Left lobe of liver (tissue), 2 donors: Measurements from ENCODE around the gene ANTXR1. TPM values are rescaled to one million over a fixed set of nuclear protein-coding genes. Genes with fewer than 3 reads are reported as not detected.

Experiments used
- ATAC-seq: fragments of 200-7000 bp; cut with Tn5 transposase; one replicate; pipeline ENCODE4 v1.9.1; 2020; ENCODE audit warnings: mild to moderate bottlenecking, moderate library complexity
- DNase-seq: peaks from one replicate; pipeline ENCODE4 v3.0.0-alpha.2; 2020; ENCODE audit warnings: low spot score
- total RNA-seq: library from RNA; stranded (reverse); gene quantifications from one replicate; pipeline ENCODE4 v1.2.1, GENCODE V29; 2021
- donor health status: DM: no; HTN: no; CAD: no; lungs with moderate emphysema.
- donor health status: DM: no; HTN: yes; CAD: no.

The ANTXR1 gene
- 2.2 TPM for total RNA-seq

DNA sequence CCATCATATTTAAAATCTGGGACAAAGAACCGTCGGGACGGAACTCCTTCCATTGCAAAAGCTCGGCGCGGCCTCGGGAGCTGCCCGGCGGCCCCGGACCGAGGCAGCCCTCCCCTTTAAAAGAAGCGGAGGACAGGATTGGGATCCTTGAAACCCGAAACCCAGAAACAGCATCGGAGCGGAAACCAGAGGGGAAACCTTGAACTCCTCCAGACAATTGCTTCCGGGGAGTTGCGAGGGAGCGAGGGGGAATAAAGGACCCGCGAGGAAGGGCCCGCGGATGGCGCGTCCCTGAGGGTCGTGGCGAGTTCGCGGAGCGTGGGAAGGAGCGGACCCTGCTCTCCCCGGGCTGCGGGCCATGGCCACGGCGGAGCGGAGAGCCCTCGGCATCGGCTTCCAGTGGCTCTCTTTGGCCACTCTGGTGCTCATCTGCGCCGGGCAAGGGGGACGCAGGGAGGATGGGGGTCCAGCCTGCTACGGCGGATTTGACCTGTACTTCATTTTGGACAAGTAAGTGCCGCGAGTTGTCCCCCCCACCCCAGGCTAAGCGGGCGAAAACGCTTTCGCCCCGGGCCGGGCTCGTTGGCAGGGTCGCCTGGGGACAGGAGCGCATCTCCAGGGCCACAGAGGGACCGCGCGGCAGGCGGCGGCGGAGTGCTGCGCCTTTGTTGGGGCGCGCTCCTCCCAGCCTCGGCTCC lies at the start of gene ANTXR1:
Gene ANTXR1, plus strand, starts transcription at position 38 of the 698 bp plus-strand sequence. Its CDS starts 321 bp downstream, at position 359.
- peak; percentile 65 for ATAC-seq
- no peak for DNase-seq

DNA sequence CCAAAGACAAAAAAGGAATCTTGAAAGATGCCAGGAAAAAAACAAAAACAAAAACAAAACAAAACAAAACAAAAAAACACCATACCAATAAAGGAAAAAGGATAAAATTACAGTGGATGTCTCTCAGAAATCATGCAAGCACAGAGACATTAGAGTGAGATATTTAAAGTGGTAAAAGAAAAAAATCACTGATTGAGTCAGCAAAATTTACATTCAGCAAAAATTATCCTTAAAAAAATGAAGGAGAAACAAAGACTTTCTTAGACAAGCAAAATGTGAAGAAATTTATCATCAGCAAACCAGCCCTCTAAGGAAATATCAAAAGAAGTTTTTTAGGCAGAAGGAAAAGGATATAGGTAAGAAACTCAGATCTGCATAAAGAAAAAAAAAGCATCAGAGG lies 48.7 kb upstream of the ANTXR1 start:
- DNase-seq (no peak), ATAC-seq (no peak)

DNA sequence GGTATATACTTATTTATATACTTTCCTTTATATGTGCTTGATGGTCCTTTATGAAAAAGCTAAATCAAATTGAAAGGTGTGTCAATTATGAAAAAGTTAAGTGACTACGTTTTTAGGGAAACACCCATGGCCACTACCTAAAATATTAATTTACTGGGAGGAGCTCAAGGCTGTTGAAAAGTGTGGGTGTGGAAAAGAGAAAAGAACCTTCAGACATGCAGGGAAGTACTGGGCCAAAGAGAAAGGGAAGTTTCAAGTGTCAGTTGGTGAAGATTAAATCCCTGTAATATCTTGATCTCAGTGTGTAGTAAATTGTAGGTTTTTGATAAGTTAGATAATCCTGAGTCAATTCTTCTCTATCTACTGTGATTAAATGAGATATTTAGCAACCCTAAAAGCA lies 44.8 kb upstream of the ANTXR1 start:
- no peak for ATAC-seq
- no peak for DNase-seq

DNA sequence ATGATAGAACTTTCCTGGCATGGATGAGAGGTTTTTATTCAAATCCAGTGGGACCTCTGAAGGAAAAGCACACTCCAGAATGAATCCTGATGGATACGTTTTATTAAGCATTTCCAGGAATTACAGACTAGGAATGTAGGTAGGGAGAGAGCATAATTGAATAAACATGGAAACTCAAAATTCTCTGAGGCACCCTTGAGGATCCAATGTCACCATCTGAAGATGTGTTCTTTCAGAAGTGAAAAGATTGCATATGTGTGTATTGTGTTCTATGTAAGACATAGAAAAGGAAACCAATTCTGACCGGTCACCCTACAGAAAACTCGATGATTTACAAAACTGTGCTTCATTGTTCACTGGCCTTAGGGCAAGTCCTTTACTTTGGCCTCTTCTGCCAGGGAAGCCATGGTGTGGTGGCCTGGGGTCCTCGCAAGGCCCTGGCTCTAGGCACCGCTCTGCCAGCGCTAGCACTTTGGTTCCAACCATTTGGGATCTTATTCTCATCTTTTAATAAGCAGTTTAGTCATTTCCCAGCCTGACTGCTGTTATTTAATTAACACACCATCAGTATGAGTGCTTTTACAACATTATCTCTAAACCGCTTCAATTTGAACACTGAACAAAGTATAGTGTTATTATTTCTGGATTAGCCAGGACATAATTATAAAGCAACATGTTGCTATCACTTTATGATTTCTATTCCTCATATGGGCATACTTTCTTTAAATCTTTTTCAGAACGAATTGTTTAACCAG lies 43.1 kb upstream of the ANTXR1 start:
- DNase-seq (no peak), ATAC-seq (no peak)

DNA sequence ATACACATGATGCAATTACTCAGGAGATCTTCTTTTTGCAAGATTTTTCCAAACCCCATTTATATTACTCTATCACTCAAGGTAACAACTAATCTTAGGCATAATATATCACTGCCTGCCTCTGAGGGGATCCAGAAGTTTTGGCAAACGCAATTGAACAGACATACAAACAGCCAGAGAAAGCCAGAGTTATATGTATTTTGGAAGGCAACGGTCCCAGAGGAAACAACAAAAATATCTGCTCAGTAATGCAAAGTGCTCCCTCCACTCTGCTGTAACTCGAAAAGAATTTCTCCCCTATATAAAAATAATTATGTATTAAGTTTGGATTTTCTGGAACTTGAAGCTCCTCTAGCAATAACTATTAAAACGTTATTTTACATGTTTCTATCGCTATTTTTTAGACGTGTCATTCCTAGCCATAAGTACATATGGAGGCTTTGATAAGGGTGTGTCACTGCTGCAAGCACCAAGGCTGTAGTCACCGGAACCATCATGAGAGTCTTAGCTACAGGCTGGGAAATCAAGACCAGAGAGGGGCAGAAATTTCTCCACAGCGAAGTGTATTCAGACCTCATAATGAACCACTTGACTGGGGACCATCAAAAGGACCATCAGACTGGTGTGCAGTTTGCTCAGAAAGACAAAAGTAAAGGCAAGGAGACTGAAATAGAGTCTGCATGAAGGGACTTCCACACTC lies 42.3 kb upstream of the ANTXR1 start:
- DNase-seq (no peak), ATAC-seq (no peak)

DNA sequence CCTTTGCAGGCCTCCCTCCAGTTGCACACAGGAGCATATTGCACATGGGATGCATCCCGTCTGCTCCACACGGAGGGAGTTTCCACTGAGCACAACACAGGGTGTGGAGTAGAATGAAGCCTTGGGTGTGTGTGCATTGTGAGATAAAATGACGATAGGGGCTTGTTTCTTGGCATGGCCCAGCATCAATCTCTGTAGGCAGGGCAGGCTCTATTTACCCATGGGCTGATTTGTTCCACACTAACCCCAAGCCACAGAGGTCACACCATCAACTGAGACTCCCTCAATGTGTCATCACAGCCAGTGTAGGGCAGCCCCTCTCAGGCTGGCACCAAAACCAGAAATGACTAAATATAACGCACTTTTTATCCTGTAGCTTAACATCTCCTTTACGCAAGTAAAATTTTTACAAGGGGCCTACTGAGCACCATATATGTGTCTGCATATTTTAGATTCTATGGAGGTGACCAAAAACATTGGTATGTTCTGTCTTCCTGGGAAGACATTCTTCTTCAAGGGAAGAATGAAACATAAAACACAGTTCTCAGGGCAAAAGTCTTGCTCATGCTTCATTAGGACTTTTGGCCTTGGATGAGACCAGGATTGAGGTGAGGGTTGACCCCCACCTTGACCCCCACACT lies 41.3 kb upstream of the ANTXR1 start:
- no peak for DNase-seq
- no peak for ATAC-seq

DNA sequence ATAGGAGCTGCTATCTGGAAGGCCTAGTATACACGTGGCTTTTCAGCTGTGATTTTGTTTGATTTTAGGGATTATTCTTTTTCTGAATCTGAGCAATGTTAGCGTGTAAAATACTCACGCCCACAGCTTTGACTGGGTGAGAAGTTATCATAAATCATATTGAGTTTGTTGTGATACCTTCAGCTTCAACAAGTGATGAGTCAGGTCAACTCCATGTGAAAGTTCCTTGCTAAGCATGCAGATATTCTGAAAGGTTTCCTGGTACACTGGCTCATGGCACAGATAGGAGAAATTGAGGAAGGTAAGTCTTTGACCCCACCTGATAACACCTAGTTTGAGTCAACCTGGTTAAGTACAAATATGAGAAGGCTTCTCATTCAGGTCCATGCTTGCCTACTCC lies 38.7 kb upstream of the ANTXR1 start, which contains the start of gene GKN1:
Gene GKN1, plus strand, starts transcription at position 386 of the 400 bp plus-strand sequence. CDS start 42 bp downstream, outside the sequence.
- DNase-seq: no peak
- ATAC-seq: no peak

DNA sequence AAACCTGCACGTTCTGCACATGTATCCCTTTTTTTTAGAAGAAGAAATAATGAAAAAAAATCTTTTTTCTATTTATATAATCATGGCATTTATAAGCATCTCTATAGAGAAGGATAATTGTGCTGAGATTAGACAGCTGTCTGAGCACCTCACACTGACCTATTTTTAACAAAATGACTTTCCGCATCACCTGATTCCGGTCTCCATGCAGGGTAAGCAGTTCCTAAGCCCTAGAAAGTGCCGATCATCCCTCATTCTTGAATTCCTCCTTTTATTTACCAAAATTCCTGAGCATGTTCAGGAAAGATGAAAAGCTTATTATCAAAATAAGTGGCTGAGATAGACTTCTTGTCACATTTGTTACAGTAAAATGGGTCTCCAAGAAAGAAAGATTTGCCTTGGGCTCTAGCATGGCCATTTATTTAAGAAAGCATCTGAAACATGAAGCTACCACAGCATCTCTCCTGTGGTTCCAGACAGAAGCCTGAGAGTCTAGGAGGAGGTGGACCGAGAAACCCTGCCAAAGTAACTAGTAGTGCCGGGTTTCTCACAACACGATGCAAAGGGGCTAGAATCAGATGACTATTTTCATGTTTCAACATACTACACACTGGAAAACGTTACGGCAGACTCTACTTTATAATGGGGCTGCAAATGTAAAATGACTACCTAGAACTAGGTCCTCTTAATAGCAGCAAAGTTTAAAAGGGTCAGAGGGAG lies 37.9 kb upstream of the ANTXR1 start:
- ATAC-seq: no peak
- no peak for DNase-seq

DNA sequence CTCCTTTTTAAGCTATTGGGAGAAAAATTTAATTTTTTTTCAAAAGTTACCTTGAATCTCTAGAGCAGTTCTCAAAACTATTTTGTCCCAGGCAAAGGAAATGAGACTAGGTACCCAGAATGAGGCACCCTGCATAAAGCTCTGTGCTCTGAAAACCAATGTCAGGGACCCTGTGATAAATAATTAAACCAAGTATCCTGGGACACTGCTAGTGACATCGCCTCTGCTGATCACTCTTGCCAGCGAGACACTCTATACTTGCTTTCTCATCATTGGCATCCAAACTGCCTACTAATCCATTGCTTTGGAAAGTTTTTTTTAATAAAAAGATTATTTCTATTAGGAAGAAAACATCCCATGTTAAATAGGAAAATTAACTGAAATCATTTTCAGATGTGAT lies 37.1 kb upstream of the ANTXR1 start:
- no peak for ATAC-seq
- no peak for DNase-seq

DNA sequence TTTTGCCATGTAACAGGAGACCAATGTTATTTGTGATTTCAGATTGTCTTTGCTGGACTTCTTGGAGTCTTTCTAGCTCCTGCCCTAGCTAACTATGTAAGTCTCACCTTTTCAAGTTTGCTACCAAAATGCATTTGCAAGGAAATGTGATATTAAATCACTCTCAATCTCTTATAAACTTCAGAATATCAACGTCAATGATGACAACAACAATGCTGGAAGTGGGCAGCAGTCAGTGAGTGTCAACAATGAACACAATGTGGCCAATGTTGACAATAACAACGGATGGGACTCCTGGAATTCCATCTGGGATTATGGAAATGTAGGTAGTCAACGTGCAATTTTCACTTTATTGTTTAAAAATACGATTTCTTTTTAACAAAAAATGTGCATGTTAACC lies 35.5 kb upstream of the ANTXR1 start:
- no peak for ATAC-seq
- DNase-seq: no peak

DNA sequence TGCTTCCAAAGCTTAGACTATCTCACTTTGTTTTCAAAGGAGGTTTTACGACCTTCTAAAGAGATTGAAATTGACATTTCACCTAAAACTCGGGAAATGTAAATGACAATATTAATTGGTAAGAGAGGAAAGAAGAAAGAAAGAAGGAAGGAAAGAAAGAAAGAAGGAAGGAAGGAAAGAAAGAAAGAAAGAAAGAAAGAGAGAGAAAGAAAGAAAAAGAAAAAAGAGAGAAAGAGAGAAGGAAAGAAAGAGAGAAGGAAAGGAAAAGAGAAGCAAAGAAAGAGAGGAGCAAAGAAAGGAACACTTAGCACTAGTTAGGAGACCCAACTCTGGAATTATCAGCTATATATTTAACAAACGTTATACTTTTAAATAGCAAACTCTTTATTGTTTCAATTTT lies 34.9 kb upstream of the ANTXR1 start:
- ATAC-seq (no peak), DNase-seq (no peak)

DNA sequence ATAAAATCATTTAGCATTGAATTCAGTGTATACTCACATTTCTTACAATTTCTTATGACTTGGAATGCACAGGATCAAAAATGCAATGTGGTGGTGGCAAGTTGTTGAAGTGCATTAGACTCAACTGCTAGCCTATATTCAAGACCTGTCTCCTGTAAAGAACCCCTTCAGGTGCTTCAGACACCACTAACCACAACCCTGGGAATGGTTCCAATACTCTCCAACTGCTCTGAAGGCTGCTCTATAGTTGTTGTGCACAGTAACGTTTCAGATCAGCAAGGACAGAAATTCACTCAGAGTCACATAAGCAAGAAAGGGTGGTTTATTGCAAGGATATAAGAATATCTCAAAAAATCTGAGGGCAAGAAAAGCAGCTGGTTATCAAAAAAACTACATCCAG lies 32.0 kb upstream of the ANTXR1 start:
- DNase-seq (no peak), ATAC-seq (no peak)

DNA sequence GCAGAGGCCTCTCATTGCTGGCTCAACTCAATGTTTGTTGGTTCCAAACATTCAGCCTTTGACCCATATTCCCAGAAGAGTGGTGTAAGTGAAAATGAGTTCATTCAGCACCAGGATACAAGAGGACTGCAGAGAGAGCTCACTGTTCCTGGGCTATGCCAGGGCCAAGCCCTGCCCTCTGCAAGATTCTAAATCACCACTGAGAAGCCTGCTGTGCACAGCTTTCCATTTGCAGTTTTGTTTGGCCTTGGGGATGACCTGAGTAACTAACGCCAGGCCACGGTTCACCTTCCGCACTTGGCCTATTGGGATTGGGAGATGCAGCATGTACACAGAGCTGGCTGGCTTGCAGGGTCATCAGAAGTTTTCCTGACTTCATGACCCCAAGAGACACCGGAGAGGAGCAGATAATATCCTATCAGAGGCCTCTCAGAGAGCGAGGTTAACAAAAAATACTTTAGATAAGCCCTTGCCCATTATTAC lies 25.9 kb upstream of the ANTXR1 start:
- ATAC-seq: peak; percentile 95

DNA sequence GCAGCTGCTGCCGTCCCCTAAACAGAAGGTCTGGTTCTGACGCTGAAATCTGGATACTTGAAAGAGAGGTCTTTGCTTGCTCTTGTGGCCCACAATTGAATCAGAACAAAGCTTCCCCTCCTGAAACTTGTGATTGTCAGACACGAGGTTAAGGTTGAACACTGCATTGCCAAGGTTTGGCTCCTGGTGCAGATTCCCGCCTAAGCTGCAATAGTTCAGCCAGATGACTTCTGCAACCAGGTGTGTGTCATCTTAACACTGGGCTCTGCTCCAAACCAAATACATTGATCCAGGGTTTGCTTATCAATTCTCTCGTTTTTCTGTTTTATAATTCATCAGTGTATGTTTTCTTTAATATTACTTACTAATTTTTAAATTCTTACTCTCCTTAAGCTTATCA lies 23.9 kb upstream of the ANTXR1 start:
- DNase-seq (peak; percentile 59), ATAC-seq (peak; percentile 59)

More for the DNA sequence above, 25.9 kb upstream of the ANTXR1 start:
- peak; percentile 87 for DNase-seq

DNA sequence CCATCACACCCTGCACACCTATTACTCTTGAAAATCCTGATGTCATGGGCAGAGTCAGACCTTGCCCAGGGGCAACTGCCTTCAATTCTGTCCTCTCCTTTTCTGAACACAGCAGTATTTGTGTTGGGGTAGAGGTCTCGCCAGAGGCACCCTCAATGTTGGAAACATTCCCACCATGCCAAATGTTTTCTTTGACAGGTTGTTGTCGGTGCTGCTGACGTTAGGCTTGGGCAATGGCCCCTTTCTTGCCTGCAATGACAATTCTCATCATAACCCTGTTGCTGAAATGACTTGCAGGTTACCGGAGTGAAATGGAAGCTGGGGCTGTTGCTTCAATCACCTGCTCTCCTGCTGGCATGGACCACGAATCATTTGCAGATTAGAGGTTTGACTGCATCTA lies 20.6 kb upstream of the ANTXR1 start:
- DNase-seq (no peak), ATAC-seq (no peak)

DNA sequence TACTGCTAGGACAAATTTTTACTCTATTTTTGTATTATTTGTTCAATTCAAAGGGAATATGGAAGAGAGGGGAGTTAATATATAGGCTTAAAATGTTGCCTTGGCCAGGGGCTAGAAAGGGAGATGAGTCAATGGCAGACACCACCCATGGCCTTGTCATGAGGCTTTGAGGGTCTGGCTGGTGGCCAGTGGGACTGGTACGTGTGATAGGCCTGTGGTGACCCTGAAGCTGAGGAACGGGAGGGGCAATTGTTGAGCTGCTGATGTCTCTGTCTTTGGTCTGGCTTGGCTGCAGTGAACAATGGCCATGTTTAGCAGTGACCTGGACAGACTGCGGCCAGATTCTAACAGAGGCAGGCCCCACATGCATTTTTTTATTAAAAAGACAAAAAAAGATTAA lies 20.0 kb upstream of the ANTXR1 start:
- ATAC-seq (no peak), DNase-seq (no peak)

DNA sequence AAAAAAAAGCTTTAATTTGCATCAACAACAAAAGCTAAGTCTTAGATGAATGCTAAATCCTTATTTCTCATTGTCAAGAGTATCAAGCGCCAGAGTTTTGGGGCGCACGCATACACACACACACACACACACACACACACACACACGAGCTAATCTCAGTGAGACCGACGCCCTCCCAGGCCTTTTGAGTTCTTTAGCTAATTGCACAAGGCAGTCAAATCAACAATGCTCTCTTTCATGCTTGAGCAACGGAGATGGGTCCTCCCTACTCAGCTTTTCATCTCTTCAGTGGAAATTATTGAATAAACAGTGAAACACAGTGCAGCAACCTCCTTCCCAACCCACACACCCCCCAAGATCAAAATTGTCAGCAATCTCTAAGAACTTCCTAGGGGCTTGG lies 19.3 kb upstream of the ANTXR1 start:
- DNase-seq (no peak), ATAC-seq (no peak)

DNA sequence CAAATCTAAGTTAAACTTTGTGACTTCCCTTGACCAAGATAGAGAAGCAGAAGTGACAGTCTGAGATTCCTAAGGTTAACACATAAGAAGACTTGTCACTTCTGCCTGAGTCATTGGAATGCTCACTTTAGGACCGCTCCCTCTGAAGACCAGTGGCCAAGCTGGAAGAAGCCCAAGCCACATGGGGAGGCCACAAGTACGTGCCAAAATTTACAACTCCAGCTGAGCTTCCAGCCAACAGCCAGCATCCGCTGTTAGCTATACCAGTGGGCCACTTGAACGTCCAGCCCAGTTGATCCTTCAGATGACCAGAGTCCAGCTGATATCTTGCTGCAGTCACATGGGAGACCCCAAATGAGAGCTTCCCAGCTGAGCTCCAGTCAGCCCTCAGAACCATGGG lies 18.1 kb upstream of the ANTXR1 start:
- DNase-seq: no peak
- ATAC-seq: no peak

DNA sequence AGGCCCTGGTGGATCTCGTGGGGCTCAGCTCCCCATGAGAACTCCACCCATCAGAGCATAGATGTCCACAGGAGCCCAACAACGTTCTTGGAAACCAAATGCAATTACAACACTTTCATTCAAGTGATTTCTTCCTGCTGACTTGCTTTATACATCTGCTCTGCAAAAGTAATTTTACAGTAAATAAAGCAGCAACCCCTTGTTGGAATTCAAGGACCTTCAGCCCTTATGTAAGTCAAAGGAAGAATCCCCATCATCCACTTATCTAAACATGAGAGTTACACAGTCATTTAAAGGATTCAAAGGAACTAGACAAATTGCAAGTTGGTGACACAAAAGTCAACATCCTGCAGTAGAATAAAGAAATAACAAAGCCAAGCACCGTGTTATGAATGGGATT lies 17.1 kb upstream of the ANTXR1 start:
- no peak for ATAC-seq
- DNase-seq: no peak

DNA sequence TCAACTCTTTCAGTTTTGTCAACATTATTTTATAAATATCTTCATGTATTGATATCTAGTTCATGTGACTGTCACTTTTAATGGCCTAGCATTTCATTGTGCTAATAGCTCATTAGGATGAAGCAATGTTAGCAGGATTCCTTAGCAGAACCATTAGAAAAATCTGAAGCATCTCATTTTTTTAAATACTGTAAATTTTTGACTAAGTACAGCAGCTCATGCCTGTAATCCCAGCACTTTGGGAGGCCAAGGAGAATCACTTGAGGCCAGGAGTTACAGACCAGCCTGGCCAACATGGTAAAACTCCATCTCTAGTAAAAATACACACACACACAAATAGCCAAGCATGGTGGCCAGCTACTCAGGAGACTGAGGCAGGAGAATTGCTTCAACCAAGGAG lies 15.6 kb upstream of the ANTXR1 start:
- DNase-seq (no peak), ATAC-seq (no peak)

DNA sequence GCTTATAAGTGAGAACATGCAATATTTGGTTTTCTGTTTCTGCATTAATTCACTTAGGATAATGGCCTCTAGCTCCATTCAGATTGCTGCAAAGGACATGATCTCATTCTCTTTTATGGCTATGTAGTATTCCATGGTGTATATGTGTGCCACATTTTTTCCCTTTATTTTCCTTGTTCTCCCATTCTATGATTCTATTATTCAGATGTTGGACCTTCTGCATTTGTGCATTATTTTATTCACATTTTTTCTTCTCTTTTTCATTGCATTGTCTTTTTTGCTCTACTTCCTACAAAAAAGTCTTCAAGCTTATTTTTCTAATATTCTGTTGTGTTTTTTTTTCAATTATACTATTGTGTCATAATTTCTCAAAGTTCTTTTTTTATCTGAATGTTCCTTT lies 11.1 kb upstream of the ANTXR1 start:
- no peak for DNase-seq
- no peak for ATAC-seq
